Ishikawa (cell line): ENCODE data around the gene HOXB1.

Experiments
- EGR1 ChIP-seq: IDR thresholded peaks from 2 replicates; pipeline ENCODE4 v1.6.1; 2012
- FOXM1 ChIP-seq: IDR thresholded peaks from 2 replicates; pipeline ENCODE4 v1.6.1; 2012; ENCODE audit warnings: low read depth, borderline replicate concordance
- MAX ChIP-seq: IDR thresholded peaks from 2 replicates; pipeline ENCODE4 v1.6.1; 2012
- REST ChIP-seq: IDR thresholded peaks from 2 replicates; pipeline ENCODE4 v1.6.1; 2012; ENCODE audit warnings: low read depth, mild to moderate bottlenecking
- TAF1 ChIP-seq: IDR thresholded peaks from 2 replicates; pipeline ENCODE4 v1.6.1; 2012; ENCODE audit warnings: low read depth, mild to moderate bottlenecking
- TCF12 ChIP-seq: IDR thresholded peaks from 2 replicates; pipeline ENCODE4 v1.6.1; 2012; ENCODE audit warnings: low read depth

- TF ChIP-seq MAX (no peak), EGR1 (no peak), REST (no peak), TCF12 (no peak), TAF1 (no peak), FOXM1 (no peak)
These were observed 33.6 kb upstream of the HOXB1 start for GRCh38 chr17:48564188-48565021.
